Cortex of kidney (tissue), 1 donor: Measurements from ENCODE around the gene FAM181A.

Source experiments
- DNase-seq: peaks from one replicate; lab custom pipeline; 2025; lab: John Stamatoyannopoulos, UW

The FAM181A gene

GRCh38 chr14:93929048-93929535, 1.9 kb downstream of the FAM181A start:
- no peak for DNase-seq

DNA sequence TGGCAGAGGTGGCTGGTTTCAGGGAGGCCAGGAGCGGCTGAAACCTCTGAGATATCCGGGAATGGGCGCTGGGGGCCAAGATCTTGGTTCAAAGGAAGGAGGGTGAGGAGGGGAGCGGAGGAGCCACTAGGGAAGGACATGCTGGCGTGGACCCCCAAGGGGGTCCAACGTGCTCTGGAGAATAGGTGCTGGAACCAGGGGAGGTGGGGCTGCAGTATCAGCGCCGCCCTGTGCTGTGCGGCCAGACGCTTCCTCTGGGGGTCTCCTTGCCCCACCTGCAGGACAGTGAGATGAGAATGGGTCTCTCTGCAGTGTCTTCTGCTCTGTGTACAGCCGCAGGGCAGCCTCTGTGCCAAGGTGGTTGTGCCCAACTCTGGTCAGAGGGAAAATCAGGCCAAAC, 2.5 kb downstream of the FAM181A start:
- no peak for DNase-seq

DNA sequence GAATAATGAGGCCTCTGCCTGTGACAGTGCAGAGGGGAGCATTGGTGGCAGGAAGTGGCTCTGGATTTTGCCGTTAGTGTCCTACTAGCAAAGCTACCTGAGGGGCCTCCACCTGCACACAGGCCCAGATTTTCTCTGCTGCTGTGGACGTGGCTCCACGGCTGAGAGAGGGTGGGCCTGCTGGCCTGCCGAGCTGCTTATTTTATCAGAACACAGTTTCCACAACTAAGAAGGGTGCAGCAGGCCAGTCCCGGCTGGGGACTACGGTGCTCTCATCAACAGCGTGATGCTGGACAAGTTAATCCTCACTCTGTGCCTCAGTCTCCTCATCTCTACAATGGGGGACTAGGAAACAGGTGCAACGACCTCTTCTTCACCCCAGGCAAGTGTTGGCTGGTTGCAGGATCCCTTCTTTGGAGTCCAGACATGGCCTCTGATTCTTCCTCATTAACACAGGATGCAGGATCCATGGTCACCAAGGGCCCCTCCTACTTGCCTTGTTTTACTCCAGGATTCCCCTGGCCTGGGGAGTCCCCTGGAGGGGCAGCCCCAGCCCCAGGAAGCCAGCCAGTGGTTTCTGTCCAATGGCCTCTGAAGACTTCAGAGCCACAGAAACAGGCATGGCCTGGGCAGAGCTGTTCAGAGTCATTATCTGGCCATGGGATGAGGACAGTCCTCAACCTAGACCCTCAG, 3.3 kb downstream of the FAM181A start:
- no peak for DNase-seq

GRCh38 chr14:93930989-93931307, 3.8 kb downstream of the FAM181A start:
- no peak for DNase-seq

GRCh38 chr14:93932642-93933041, 5.5 kb downstream of the FAM181A start:
- no peak for DNase-seq

- DNase-seq = no peak
Observed at GRCh38 chr14:93935213-93935612, 8.1 kb downstream of the FAM181A start.

- no peak for DNase-seq
Observed at GRCh38 chr14:93936245-93936644, 9.1 kb downstream of the FAM181A start.

DNA sequence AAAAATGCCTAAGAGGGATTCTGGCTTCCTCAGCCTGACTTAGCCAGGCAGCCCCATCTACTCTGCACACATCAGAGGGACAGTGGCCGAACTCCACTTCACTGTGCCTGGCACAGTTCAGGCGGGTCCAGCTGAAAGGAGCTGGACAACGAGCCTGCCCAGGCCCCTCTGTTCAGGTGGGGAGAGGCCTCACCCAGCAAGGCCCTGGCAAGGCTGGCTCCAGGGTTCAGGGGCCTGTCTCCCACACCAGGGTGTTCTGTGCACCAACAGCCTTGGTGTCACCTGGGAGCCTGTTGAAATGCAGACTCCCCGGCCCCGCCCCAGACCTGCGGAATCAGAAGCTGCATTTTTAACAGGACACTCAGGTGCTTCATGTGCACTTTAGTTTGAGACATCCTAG, 9.8 kb downstream of the FAM181A start:
- DNase-seq = no peak

DNA sequence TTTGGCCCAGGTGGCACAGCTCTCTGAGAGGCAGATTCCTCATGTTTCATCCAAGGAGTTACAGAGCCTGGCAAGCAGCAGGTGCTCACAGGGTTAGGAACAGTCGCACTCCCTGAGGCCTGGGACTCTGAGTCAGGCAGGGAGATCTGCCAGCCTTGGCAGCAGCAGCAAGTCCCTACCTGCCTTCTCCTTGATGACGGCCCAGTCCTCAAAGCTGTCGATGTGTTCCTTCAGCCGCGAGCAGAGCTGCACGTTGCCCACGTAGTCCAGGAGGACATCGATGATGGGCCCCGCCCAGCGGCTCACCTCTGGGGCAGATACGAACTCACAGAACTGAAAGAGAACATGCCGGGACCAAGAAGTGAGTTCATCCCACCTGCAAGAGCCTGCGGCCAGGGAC, 10.4 kb downstream of the FAM181A start:
- no peak for DNase-seq

DNA sequence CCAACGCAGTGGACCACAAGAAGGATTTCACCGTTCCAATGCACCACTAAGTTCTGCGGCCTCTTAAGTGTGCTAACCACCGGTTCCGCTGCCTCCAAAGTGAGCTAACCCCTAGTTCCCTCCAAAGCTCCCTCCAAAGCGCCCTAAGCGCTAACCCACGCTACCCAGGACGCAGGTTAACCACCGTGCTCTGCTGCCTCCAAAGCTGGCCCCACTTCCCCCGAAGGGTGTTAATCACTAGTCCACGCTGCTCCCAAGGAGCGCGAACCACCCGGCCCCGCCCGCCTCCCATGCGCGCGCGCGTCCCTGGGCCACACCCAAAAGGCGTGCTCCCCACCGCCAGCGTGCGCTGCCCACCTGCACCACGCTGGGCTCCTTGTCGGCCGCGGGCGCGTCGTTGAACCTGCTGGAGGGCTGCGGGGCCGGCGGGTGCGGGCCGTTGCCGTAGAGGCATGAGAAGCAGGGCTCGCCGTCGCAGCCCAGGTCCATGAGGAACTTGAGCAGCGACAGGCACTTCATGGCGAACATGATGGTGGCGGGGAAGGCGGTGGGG, 11.7 kb downstream of the FAM181A start:
- no peak for DNase-seq

DNA sequence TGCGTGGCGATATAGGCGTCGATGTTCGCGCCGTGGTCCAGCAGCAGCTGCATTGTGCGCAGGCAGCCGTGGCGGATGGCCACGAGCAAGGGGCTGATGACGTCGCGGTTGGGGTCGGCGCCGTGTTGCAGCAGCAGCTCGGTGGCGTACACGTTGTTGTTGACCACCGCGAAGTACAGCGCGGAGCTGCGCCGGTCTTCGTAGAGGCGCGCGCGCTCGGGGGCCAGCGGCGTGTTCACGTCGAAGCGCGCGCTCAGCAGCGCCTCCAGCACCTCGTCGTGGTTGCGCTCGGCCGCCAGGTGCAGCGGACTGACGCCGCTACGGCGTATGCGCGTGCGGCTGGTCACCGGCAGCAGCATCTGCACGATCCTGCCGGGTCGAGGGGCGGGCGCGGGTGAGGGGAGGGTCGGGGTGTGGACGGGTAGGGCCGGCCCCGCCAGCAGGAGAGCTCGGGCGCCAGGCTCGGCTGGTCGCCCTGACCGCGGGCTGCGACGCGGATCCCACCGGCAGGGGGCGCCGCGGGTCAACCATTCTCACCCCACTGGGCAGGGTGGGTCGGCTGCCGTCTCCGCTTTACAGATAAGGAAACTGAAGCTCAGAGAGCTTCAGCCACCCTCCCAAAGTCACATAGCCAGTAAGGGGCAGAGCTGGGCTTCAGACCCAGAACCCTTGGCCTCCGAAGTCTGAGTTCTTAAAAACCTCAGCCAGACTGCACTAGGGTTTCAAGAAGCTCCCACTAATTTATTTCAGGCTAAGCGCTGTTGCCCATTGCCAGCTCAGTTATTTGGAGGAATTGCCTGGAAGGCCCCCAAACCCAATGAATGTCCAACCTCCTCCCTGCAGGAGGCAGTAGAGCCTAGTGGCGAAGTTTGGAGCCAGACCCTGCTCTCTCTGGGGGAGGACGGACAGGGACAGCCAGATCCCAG, 12.4 kb downstream of the FAM181A start:
- no peak for DNase-seq

- DNase-seq = no peak
Observed at GRCh38 chr14:93940437-93940836, 13.3 kb downstream of the FAM181A start.

GRCh38 chr14:93941293-93941910, 14.3 kb downstream of the FAM181A start:
- DNase-seq = no peak

DNA sequence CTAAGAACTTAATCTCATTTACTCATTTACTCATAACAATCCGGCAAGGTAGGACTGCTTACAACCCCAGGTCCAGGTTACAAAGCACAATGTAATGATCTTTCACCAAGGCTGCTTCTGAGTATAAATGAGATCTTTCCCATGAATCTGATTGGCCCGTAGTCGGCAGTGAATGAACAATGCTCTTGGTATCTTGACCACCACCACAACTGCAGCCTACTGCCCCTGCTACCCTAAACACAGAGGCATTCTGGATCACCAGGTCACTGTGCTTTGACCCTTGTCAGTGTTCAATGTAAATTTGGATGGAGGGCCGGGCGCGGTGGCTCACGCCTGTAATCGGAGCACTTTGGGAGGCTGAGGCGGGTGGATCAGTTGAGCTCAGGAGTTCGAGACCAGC, 15.9 kb downstream of the FAM181A start:
- DNase-seq = no peak

GRCh38 chr14:93943930-93944329, 16.8 kb downstream of the FAM181A start:
- DNase-seq = no peak

DNA sequence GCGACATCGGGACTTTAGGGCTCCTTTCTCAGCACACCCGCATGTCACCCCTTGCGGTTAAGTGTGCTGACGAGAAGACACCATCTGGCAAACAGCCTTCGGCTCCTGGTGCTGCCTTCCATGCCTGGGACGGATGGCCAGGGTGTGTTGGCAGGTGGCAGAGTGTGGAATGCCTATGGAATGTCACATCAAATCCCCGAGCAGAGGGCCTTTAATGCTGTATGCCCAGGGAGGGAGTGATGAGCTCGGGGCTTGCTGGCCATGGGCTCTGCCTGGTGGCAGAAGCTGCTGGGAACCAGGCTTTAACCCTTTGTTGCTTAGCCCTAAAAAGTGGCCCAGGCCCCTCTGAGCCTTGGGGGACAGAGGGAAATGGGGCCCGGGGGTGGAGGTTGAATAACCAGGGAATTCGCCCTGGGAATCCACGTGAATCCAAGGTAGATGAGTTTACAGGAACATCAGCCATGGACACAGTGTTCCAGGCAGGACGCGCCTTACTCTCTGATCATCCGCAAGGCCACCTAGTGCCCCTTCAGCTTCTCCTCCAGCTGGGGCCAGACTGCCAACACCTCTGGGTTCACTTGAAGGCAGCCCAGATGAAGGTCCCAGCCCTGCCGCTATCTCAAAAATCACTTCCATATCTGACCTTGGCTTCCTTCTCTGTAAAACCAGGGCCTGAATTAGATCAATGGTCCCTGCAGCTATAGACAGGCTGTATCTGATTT, 17.4 kb downstream of the FAM181A start:
- no peak for DNase-seq

DNA sequence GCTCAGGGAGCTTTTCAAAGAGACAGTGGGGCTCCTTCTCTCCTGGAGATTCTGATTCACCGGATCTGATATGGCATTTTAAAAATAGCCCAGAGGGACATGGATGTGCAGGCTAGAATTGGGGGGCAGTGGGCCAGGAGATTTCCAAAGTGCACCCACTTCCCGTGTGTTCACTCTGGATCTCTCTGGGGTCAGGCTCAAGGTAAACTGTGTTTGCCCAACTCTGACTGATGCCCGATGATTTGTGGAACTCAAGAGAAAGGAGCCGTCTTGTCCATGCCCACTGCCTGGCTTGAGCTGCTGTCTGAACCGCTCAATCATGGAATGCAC, 17.9 kb downstream of the FAM181A start:
- no peak for DNase-seq

DNA sequence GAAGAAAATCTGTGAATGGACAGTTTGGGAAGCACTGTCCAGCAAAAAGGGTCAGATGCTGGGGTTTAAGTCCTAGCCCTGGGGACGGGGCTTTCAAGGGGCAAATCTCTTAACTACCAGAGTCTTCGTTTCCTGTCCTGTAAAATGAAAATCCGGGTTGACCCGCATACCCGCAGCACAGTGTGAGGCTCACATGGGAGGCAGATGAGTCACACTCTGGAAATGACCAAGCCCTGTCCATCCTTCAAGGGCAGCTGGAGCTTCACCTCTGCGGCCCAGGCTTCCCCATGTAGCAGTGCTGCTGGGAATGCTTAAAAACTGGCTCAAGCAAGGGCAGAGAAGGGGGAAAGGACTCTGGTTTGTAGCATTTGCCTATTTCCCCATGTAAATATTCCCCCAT, 19.0 kb downstream of the FAM181A start:
- DNase-seq = no peak

DNA sequence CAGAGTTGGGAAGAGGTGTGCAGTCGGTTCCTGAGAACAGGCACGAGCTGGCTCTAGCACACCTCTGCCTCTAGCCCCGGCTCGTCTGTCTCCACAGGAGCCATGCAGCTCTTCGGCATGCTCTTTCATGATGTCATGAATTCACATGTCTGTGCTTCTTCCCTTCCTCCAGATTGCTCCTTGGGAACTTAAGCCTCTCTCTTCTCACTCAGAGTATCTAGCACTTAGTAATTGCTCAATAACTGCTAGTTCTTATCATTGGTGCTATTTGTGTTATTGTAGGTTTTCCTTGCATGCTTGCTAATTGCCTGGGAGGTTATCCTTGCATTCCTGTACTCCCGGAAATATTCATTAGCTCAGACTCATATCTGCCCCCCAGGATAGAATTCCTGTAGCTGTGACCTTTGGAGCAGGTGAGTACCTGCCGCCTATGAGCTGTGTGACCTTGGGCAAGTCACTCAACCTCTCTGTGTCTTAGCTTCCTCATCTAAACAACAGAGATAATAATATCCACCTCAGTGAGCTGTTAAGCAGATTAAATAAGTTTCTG, 19.5 kb downstream of the FAM181A start:
- no peak for DNase-seq

- no peak for DNase-seq
Observed at GRCh38 chr14:93947282-93947681, 20.1 kb downstream of the FAM181A start.

- DNase-seq = no peak
Observed at GRCh38 chr14:93949511-93950075, 22.4 kb downstream of the FAM181A start.
